Adipocyte (in vitro differentiated cells): ENCODE data around the gene CLSTN3.
A peak's percentile ranks its signal among the peaks of the same experiment; 100 is the strongest.
"Not testable (repeated sequence)": the region's sequence is repeated elsewhere in the genome, so short reads cannot be mapped to it uniquely, and the experiment has no call there.

Experiments used
- DNase-seq: peaks from one replicate; pipeline ENCODE4 v3.0.0-alpha.2; 2015; ENCODE audit warnings: low read depth
- H3K27me3 ChIP-seq: replicated peaks from 2 replicates; pipeline ENCODE4 v1.7.0; 2013; ENCODE audit warnings: mild to moderate bottlenecking, low read length, moderate library complexity; ENCODE audit not compliant: control insufficient read depth, insufficient read depth
- H3K36me3 ChIP-seq: 2 replicates; pipeline ENCODE4 v1.7.0; 2013; ENCODE audit warnings: low read length, mild to moderate bottlenecking, moderate library complexity; ENCODE audit not compliant: control insufficient read depth, insufficient read depth, severe bottlenecking
- H3K4me1 ChIP-seq: 2 replicates; pipeline ENCODE4 v1.7.0; 2013; ENCODE audit warnings: mild to moderate bottlenecking, low read length, moderate library complexity; ENCODE audit not compliant: control insufficient read depth, insufficient read depth
- H3K4me3 ChIP-seq: 2 replicates; pipeline ENCODE4 v1.7.0; 2013; ENCODE audit warnings: mild to moderate bottlenecking, low read length, moderate library complexity
- H3K9ac ChIP-seq: 2 replicates; pipeline ENCODE4 v1.7.0; 2013; ENCODE audit warnings: mild to moderate bottlenecking, low read length, moderate library complexity
- H3K9me3 ChIP-seq: 2 replicates; pipeline ENCODE4 v1.7.0; 2013; ENCODE audit warnings: mild to moderate bottlenecking, low read length, moderate library complexity; ENCODE audit not compliant: control insufficient read depth

CLSTN3 gene

GRCh38 chr12:7107181-7107580, 23.0 kb upstream of the CLSTN3 start:
- Histone ChIP-seq H3K9ac (peak overlapping the region; percentile 98), H3K4me1 (peaks cover 24% of the 10 kb centered on the region), H3K4me3 (peak overlapping the region; percentile 87), H3K36me3 (peaks cover 17% of the 10 kb centered on the region)
- not testable (repeated sequence) for H3K9me3 ChIP-seq, DNase-seq, H3K27me3 ChIP-seq

- Histone ChIP-seq H3K36me3 (peaks cover 17% of the 10 kb centered on the region), H3K4me3 (peak overlapping the region; percentile 87)
- peak; percentile 54 for DNase-seq
Observed at GRCh38 chr12:7107636-7108002, 22.6 kb upstream of the CLSTN3 start.

GRCh38 chr12:7108003-7108795, 22.0 kb upstream of the CLSTN3 start:
- Histone ChIP-seq H3K9me3 (no peaks in the 10 kb centered on the region), H3K27me3 (no peaks in the 10 kb centered on the region), H3K4me3 (peak overlapping the region; percentile 87), H3K36me3 (peaks cover 16% of the 10 kb centered on the region), H3K9ac (peak overlapping the region; percentile 98), H3K4me1 (peaks cover 31% of the 10 kb centered on the region)
- DNase-seq = peak; percentile 90

More at GRCh38 chr12:7107636-7108002, 22.6 kb upstream of the CLSTN3 start:
- Histone ChIP-seq H3K9me3 (no peaks in the 10 kb centered on the region), H3K27me3 (no peaks in the 10 kb centered on the region), H3K9ac (peak overlapping the region; percentile 98), H3K4me1 (peaks cover 25% of the 10 kb centered on the region)

GRCh38 chr12:7108796-7109571, 21.2 kb upstream of the CLSTN3 start, which contains the start of gene C1RL:
Gene C1RL, minus strand, starts transcription at chr12:7109214. Its CDS starts 34 bp downstream, at chr12:7109180.
- H3K4me1 ChIP-seq = peaks cover 31% of the 10 kb centered on the region
- H3K4me3 ChIP-seq = peak within 1 kb of the TSS; percentile 87
- peaks cover 8% of the 10 kb centered on the region for H3K36me3 ChIP-seq
- H3K9ac ChIP-seq = peak within 1 kb of the TSS; percentile 98
- peak; percentile 94 for DNase-seq
- H3K27me3 ChIP-seq = no peaks in the 10 kb centered on the region
- no peaks in the 10 kb centered on the region for H3K9me3 ChIP-seq

- Histone ChIP-seq H3K9me3 (no peaks in the 10 kb centered on the region), H3K4me1 (peaks cover 31% of the 10 kb centered on the region), H3K27me3 (no peaks in the 10 kb centered on the region), H3K36me3 (peaks cover 4% of the 10 kb centered on the region), H3K9ac (peak overlapping the region; percentile 98), H3K4me3 (peak overlapping the region; percentile 87)
- no peak for DNase-seq
Observed at GRCh38 chr12:7109572-7109920, 20.6 kb upstream of the CLSTN3 start.

GRCh38 chr12:7110661-7111060, 19.5 kb upstream of the CLSTN3 start:
- Histone ChIP-seq H3K27me3 (no peaks in the 10 kb centered on the region), H3K9ac (peak overlapping the region; percentile 98), H3K4me1 (peaks cover 31% of the 10 kb centered on the region), H3K9me3 (no peaks in the 10 kb centered on the region), H3K36me3 (peaks cover 8% of the 10 kb centered on the region), H3K4me3 (no peak overlapping the region)
- no peak for DNase-seq

GRCh38 chr12:7112041-7112440, 18.1 kb upstream of the CLSTN3 start:
- Histone ChIP-seq H3K4me3 (peak overlapping the region; percentile 49), H3K4me1 (peaks cover 26% of the 10 kb centered on the region), H3K27me3 (no peaks in the 10 kb centered on the region), H3K9ac (peak overlapping the region; percentile 73), H3K9me3 (no peaks in the 10 kb centered on the region), H3K36me3 (peaks cover 14% of the 10 kb centered on the region)
- DNase-seq = no peak

- Histone ChIP-seq H3K9me3 (no peaks in the 10 kb centered on the region), H3K4me1 (peaks cover 25% of the 10 kb centered on the region), H3K4me3 (no peak overlapping the region), H3K36me3 (peaks cover 19% of the 10 kb centered on the region), H3K9ac (peak overlapping the region; percentile 73), H3K27me3 (no peaks in the 10 kb centered on the region)
- peak; percentile 73 for DNase-seq
Observed at GRCh38 chr12:7113389-7113871, 16.7 kb upstream of the CLSTN3 start.

GRCh38 chr12:7114008-7114407, 16.2 kb upstream of the CLSTN3 start:
- H3K4me3 ChIP-seq = no peak overlapping the region
- peaks cover 21% of the 10 kb centered on the region for H3K36me3 ChIP-seq
- peak overlapping the region; percentile 73 for H3K9ac ChIP-seq
- H3K27me3 ChIP-seq = no peaks in the 10 kb centered on the region
- H3K9me3 ChIP-seq = no peaks in the 10 kb centered on the region
- DNase-seq = no peak
- H3K4me1 ChIP-seq = peaks cover 25% of the 10 kb centered on the region

GRCh38 chr12:7114851-7115250, 15.3 kb upstream of the CLSTN3 start:
- H3K4me3 ChIP-seq = no peak overlapping the region
- H3K4me1 ChIP-seq = peaks cover 19% of the 10 kb centered on the region
- H3K27me3 ChIP-seq = no peaks in the 10 kb centered on the region
- H3K36me3 ChIP-seq = peaks cover 24% of the 10 kb centered on the region
- H3K9me3 ChIP-seq = no peaks in the 10 kb centered on the region
- H3K9ac ChIP-seq = no peak overlapping the region
- no peak for DNase-seq

- no peak overlapping the region for H3K4me3 ChIP-seq
- DNase-seq = no peak
Observed at GRCh38 chr12:7116196-7116595, 14.0 kb upstream of the CLSTN3 start.

More at GRCh38 chr12:7116196-7116595, 14.0 kb upstream of the CLSTN3 start:
- H3K9ac ChIP-seq = no peak overlapping the region
- H3K9me3 ChIP-seq = no peaks in the 10 kb centered on the region
- peaks cover 19% of the 10 kb centered on the region for H3K4me1 ChIP-seq
- H3K27me3 ChIP-seq = no peaks in the 10 kb centered on the region
- peaks cover 24% of the 10 kb centered on the region for H3K36me3 ChIP-seq
